Measurements from ENCODE around the gene CDADC1.

CDADC1 gene

GRCh38 chr13:49247643-49248621, at the start of gene CDADC1:
Gene CDADC1, plus strand, starts transcription at chr13:49247925. Its CDS starts 113 bp downstream, at chr13:49248038.
- DNase-seq (ENCODE audit: low spot score), result peak; percentile 96

GRCh38 chr13:49206641-49207040, 41.1 kb upstream of the CDADC1 start:
- no peak for DNase-seq (ENCODE audit: low spot score)

DNA sequence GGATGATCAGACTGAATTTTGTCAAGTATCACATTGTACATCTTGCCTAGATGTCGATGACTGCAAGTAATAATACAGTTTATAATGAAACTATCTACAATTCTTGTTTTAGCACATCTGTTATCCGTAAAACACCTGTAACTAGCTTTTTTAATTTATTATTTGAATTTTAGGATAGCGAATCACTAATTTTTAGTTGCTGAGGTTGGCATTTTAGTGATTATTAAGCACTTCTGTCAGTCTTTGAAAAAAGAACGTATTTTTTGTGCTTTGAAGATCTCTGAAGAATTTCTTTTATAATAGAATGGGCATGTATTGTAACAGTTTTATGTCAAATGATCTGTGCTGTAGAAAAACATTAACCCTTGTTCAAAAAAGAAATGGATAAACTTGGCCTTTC, 39.1 kb upstream of the CDADC1 start:
- no peak for DNase-seq (ENCODE audit: low spot score)

DNA sequence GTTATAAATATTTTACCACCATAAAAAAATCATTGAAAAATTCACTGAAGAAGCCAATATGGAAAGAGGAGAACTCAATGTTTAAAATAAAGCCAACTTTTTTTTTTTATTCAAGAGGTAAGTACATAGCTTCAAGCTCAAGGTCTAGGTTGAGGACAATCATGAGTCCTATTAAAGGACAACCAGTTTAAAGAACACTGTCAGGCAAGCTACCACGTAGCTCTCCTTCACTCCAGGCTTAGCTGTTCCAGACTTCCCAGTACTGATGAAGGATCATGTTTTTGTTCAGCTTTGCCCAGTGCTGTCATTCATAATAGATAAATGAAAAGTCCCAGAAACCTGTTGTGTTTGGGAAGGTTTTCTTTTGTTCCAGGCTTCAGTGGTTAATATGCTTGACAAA, 37.6 kb upstream of the CDADC1 start:
- DNase-seq (ENCODE audit: low spot score), result no peak

GRCh38 chr13:49210669-49211068, 37.1 kb upstream of the CDADC1 start:
- DNase-seq (ENCODE audit: low spot score), result no peak

DNA sequence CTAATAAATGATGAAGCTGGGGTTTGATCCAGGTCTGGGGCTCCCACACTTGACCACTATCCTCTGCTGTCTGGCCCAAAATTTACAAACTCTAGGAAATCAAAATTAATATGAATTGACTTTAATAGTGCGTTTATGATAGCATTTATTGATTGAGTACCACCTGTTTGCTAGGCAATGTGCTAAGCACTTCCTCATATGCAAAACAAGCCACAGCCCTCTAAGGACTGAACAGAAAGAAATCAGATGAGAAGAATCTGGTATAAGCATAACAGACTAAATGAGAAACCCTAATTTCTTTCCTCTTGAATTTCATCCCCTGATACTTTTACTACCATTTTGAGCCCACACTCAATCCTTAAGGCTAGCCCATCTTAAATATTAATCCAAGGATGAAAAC, 34.2 kb upstream of the CDADC1 start:
- DNase-seq (ENCODE audit: low spot score), result no peak

GRCh38 chr13:49213997-49214916, 33.5 kb upstream of the CDADC1 start:
- no peak for DNase-seq (ENCODE audit: low spot score)

GRCh38 chr13:49214917-49215376, 32.8 kb upstream of the CDADC1 start:
- no peak for DNase-seq (ENCODE audit: low spot score)

DNA sequence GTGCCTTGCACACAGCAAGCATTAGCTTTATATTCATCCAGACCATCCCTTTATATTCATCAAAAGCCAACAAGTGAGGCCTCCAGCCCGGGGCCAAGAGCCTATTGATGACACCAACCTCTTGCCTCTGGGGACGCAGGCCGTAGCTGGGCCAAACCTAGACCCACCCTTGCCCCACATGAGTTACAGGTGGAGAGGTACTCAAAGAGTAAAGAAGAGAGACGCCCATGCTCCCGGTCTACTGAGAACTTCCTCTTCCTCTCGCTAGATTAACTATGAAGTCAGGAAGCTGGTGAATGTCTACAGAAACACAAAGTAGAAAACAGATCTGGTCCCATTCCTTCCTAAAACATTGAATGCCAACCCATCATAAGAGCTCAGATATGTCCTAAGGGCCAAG, 31.4 kb upstream of the CDADC1 start:
- DNase-seq (ENCODE audit: low spot score), result no peak

- no peak for DNase-seq (ENCODE audit: low spot score)
Observed at GRCh38 chr13:49217962-49218492, 29.7 kb upstream of the CDADC1 start.

DNA sequence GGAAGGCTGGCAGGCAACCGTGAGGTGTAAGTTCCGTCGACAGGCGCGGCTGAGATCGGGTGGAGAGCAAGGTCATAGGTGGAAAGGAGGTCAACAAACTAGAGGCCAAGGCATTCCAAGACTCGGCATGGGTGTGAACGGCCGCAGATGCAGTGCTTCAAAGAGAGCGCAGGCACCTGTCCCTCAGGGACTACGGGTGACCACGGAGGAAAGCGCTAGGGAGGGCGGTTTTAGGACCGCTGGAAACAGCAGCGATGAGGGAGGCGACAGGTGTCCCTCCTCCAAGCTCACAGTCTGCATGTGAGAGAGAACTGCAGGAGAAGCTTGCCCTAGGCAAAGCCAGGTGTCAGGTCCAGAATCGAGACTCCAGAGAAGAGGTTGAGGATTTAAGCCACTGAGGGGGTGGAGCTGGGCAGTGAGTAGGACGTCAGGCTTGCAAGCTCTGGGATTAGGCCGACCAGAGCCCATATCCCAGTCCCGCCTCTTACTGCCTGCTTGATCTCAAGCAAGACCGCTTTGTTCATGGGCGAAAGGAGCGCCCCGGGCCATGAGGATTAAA, 29.2 kb upstream of the CDADC1 start:
- no peak for DNase-seq (ENCODE audit: low spot score)

DNA sequence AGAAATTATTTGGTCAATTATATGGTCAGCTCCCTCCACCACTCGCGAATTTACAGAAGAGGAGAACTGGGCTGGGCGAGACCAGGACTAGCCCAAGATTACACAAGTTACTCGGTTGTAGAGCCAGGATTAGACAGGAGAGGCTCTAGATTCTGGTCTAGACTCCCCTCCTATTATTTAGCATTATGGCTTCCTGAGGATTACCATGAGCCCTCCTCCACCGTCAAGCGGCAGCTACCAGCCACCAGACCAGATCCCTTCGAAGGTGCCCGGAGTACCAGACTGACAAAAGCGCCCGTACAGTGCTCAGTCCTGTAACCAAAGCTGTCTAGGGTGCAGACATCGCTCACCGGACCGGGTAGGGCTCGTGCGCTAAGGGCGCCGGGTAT, 28.1 kb upstream of the CDADC1 start:
- no peak for DNase-seq (ENCODE audit: low spot score)

DNA sequence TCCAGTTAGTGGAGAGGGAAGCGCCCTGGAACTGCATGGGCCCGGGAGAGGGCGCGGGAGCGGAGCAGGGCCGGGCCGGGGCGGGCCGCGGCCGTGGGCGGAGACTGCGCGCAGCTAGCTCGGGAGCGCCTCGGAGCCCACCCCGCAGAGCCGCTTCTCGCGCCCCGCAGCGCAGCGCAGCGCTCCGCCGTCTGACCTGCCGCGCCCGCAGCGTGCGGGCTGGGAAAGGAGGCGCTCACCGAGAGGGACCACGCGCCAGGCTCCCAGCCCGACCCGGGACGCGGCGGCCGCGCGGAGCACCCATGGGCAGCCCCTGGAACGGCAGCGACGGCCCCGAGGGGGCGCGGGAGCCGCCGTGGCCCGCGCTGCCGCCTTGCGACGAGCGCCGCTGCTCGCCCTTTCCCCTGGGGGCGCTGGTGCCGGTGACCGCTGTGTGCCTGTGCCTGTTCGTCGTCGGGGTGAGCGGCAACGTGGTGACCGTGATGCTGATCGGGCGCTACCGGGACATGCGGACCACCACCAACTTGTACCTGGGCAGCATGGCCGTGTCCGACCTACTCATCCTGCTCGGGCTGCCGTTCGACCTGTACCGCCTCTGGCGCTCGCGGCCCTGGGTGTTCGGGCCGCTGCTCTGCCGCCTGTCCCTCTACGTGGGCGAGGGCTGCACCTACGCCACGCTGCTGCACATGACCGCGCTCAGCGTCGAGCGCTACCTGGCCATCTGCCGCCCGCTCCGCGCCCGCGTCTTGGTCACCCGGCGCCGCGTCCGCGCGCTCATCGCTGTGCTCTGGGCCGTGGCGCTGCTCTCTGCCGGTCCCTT, 27.5 kb upstream of the CDADC1 start, which contains the start of gene MLNR:
Gene MLNR (plus strand): TSS at position 303 of the 820 bp plus-strand sequence. CDS start 0 bp downstream, at position 303.
- DNase-seq (ENCODE audit: low spot score), result no peak

DNA sequence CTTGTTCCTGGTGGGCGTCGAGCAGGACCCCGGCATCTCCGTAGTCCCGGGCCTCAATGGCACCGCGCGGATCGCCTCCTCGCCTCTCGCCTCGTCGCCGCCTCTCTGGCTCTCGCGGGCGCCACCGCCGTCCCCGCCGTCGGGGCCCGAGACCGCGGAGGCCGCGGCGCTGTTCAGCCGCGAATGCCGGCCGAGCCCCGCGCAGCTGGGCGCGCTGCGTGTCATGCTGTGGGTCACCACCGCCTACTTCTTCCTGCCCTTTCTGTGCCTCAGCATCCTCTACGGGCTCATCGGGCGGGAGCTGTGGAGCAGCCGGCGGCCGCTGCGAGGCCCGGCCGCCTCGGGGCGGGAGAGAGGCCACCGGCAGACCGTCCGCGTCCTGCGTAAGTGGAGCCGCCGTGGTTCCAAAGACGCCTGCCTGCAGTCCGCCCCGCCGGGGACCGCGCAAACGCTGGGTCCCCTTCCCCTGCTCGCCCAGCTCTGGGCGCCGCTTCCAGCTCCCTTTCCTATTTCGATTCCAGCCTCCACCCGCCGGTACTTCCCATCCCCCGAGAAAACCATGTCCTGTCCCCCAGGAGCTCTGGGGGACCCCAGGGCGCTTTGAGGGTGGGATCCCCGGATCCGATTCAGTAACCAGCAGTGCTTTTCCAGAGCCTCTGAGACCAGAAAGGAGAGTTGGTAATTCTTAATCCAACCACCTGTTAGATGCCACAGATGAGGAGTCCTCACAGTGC, 26.7 kb upstream of the CDADC1 start:
- DNase-seq (ENCODE audit: low spot score), result no peak

DNA sequence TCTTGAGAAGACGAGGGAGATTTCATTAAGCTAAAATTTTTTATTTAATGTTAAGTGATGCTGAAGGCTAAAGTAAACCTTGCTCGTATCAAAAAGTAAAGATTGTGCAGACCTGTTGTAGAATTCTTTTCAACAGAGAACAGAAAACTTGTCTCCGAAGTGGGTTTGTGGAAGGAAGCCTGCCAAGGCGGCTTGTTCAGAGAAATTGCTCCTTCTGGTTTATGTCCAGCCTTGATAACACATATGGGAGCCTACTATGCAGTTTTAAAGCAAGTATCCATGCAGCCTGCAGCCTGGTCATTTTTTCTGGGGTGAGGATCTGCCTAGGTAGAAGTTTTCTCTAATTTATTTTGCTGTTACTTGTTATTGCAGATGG, 26.1 kb upstream of the CDADC1 start:
- no peak for DNase-seq (ENCODE audit: low spot score)

DNA sequence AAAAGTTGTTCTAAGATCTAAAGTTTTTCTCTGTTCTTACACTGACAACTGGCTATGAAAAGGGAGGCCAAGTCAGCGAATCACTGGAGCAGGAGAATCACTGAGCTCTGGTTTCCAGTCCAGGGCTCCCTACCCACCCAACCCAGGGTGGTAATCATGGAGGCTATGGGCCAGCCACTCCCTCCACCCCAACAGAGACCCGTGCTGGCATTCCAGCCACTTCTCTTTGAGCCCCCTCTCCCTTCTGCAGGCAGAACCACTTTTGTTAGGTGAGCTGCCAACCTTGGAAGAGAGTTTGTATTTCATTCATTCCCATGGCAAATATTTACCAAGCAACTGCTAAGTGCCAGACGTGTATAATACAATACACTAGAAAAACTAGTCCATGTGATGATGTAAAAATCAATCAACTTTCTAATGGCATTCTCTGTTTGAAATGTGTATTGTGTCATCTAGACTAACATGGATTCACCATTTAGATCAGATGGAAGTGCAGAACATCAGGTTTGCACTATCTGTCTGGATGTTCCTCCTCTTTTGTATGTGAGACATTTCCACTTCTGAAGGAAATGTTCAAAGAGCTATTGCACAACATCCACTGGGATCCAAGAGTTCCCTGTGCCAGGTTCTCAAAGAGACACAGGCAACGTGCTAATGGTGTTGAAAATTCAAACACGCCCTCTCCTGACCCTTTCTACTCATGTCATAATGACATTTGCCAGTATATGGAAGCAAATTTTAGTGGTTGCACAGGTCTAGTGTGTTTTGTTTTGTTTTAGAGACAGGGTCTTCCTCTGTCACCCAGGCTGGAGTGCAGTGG, 22.3 kb upstream of the CDADC1 start:
- DNase-seq (ENCODE audit: low spot score), result no peak

GRCh38 chr13:49226613-49227012, 21.1 kb upstream of the CDADC1 start:
- DNase-seq (ENCODE audit: low spot score), result no peak

GRCh38 chr13:49234741-49235140, 13.0 kb upstream of the CDADC1 start:
- DNase-seq (ENCODE audit: low spot score), result no peak

GRCh38 chr13:49235856-49236431, 11.8 kb upstream of the CDADC1 start:
- no peak for DNase-seq (ENCODE audit: low spot score)
